HG03565 (cell line): ENCODE data around the gene RIMBP2.
"Not testable (repeated sequence)": the region's sequence is repeated elsewhere in the genome, so short reads cannot be mapped to it uniquely, and the experiment has no call there.

ENCODE experiments used
- ATAC-seq: cut with Tn5 transposase; IDR thresholded peaks from one replicate; pipeline ENCODE4 v1.9.1; 2021; ENCODE audit warnings: mild to moderate bottlenecking, moderate library complexity; ENCODE audit not compliant: unreplicated experiment

Gene RIMBP2

DNA sequence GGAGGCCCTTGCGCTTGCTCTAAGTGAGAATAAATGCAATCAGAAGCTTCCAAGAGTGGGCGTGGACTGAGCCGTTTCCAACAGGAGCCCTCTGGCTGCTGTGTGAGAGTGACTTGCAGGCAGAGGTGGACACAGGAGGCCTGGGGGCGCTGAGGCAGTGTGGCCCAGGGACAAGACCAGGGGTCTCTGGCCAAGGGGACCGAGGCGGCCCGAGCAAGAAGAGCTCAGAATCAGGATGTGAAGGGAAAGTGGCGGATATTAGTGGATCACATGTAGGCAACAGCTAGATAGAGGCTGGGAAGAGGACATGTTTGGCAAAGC, 8.6 kb downstream of the RIMBP2 start:
- no peak for ATAC-seq

DNA sequence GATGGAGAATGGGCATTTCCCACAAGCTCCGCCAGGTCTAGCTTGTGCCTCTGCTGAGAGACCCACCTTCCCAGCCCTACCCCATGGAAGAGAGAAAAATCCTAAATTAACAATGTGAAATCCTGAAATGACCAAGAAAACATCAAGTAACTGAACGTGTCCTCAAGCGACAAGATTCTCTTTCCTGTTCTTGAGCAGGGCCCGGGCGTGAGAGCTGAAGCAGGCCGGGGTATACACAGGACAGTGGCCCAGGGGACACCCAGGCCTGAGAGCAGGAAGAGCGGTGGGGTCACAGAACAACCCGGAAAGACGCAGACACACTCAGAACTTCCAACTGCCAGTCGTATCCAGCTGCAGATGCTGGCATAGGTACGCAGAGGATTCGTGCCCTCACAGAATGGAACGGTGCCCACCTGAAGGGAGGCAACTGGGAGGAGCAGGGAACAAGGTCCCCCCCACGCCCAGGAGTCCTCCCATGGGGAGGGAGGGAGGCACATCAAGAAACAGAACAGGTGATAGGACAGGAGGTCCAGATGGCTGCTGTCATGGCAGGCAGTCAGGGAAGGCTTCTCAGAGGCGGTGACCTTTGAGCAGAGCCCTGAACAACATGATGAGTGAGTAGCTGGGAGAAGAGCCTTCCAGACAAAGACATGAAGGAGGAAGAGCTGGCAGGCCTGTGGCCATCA, 9.1 kb downstream of the RIMBP2 start:
- ATAC-seq, result no peak

DNA sequence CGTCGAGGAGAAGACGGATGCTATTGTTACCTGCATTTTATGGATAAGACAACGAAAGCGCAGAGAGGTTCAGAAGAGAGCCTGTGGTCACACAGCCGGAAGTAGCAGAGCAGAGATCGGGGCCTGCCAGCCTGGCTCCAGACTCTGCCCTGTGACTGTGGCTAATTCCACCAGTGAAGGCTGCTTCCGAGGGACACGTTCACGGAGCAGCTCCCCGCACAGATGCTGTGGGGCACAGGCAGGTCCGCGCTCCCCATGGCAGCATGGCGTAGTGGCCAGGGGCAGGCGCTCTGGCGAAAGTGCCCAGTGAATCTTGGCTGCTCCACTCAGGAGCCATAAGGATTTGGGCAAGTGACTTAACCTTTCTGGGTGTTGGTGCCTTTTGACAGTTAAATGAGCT, 9.8 kb downstream of the RIMBP2 start:
- ATAC-seq, result no peak

DNA sequence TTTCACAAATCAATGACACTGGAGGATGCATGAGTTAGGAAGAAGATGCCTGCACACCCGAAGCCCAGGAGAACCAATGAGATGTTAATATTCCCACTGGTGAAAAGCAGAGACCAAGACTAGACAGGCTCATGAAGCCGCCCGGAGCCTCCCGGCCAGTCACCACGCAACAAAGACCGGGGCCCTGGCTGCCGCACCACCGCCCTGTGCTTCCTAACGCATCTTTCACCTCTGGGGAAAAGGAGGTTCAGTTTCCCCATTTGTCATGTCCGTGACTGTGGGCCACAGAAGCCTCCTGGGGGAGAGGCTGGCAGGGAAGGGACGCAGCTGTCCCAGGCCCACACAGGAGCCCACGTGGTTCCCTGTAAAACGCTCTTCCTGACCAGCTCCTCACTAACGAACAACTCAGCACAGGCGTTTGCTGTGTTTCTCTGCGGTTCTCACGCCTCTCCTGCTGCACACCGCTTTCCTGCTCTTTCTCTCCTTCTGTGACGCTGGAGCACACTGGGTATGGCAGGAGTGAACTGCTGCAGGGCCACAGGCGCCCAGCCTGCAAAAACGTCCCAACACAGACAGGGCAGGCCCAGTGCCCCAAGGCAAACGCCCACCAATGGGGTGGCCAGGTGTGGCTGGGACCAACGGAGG, 10.8 kb downstream of the RIMBP2 start:
- no peak for ATAC-seq

DNA sequence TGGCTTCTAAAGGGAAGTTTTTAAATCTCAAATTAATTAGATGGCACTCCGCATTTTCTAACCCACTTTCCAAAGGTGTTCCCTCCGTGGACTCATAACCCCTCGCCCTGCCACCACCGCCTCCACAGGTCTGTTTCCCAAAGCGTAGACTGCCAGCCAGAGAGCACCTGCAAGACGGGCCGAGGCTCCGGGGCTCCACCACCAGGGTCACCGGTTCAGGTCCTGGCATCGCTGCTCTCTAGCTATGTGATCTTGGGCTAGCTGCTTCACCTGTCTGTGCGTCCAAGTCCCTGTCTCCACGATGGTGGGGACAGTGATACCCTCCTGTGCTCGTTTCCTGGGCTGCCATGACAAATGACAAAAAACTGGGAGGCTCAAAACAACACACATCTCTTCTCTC, 11.5 kb downstream of the RIMBP2 start:
- ATAC-seq, result no peak

DNA sequence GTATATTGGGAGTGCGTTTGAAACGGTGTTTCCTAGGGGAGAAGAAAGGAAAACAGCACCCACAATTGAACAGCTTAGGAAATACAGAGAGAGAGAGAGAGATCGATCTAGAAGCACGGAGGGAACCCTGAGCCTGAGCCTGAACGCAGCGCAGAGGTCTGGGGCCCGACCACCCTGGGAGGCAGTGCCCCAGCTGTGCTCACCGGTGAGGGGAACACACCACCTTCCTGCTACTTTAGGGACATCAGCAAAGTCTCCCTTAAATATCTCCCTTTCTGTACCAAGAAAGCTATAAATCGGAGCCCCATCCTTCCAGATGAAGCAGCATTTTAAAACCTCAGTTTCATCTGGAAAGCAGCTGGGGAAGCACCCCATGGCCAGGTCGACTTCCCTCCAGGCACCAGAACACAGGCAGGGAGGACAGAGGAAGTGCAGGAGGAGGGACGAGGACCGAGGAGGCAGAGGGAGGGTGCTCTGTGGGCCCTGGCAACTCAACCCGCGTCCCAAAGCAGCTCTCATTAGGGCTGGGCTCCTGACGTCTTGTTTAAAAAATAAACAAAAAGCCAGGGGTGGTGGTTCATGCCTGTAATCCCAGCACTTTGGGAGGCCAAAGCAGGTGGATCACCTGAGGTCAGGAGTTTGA, 12.2 kb downstream of the RIMBP2 start:
- ATAC-seq, result no peak

DNA sequence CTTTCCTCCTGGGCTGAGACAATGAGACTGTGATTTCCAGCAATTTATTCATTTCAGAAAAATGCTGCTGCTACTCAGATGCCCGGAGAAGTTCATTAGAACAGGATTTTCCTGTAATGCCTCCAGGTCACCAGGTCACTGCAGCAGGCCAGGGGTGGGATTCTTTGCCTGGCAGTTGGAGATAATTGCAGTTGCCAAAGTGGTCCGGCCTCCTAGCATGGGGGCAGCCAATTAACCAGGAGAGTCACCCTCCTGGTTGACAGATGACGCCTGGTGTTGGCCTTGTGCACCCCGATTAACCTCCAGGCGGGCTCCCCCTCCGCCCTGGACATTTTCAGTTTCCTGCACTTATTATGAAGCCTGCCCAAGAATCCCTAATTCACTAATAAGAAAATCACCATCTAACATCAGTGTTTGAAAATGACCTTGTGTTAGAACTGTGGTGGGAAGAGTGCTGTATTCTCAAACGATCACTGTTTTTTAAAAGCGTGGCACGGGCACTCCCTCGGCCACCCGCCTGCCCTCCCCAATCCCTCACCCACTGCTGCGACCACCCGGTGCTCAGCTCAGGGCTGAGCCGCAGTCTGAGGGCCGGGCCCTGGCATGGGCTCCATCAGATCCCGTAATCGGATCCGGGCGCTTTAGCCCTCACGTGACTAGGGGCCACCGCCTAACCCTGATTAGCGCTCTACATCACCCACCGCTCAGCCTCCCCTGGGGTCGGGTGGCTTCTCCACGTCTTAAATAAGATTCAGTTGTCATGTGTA, 12.9 kb downstream of the RIMBP2 start:
- ATAC-seq, result no peak

DNA sequence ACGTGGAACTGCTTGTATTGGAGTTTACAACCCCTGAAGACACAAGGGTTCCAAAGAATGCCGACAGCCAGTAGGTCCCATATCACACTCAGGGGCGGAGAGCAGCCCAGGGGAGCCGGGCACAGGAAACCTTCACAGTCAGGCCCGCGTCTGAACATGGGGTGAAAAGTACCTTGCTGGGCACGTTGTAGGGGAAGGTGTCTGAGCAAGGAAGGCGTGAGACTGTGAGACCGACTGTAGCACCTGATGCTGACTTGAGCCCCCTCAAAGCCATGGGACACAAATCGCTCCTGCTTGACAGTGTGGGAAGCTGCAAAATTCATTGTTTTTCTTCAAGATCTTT, 14.7 kb downstream of the RIMBP2 start:
- no peak for ATAC-seq

DNA sequence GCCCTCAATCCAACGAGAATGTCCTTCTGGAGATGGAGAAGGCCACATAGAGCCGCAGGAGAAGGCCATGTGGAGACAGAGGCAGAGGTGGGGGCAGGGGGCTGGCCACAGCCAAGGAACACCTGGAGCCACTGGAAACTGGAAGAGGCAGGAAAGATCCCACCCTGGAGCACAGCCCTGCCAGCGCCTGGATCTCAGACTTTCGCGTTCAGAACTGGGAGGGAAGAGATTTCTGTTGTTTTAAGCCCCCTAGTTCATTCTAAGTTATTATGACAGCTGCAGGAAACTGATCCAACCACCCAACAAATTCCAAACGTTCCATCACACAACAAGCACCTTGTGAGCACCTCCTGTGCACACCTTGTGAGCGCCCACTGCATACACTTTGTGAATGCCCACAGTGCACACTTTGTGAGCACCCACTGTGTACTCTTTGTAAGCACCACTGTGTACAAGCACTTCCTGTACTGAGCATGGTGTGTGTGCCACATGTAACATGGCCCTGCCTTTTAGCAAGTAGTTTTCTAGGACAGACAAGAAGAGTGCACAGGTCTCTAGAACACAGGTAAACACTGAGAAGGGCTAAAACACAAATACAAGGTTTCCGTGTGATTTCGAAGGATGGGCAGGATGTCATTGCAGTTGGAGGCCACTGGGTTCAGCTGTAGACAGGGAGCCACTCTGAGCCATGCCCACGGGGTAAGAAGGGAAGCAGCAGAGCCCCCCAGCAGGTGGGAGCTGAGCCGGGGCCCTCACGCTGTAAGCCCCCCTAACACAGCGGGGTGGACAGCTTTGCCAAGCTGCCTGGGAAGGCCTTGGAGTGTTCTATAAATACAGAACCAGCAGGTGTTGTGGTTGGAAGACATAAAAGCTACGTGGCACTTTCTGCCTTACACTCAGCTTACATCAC, 15.4 kb downstream of the RIMBP2 start:
- no peak for ATAC-seq

DNA sequence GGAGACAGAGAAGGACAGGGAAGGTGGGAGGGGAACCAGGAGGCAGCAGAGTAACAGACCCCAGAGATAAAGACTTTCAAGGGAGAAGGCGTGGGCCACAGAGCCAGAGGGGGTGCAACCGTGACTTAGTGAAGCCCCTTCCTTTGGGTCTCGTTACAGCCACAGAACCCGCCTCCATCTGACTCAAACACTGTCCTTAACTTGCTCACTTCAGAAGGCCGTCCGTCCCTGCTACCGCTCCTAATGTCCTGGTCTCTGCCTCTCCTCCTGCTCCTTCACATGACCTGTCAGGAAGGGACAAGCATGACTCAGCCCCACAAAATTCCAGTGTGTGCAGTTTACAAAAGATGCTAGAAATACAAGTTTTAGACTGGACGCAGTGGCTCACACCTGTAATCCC, 18.0 kb downstream of the RIMBP2 start:
- ATAC-seq, result no peak

DNA sequence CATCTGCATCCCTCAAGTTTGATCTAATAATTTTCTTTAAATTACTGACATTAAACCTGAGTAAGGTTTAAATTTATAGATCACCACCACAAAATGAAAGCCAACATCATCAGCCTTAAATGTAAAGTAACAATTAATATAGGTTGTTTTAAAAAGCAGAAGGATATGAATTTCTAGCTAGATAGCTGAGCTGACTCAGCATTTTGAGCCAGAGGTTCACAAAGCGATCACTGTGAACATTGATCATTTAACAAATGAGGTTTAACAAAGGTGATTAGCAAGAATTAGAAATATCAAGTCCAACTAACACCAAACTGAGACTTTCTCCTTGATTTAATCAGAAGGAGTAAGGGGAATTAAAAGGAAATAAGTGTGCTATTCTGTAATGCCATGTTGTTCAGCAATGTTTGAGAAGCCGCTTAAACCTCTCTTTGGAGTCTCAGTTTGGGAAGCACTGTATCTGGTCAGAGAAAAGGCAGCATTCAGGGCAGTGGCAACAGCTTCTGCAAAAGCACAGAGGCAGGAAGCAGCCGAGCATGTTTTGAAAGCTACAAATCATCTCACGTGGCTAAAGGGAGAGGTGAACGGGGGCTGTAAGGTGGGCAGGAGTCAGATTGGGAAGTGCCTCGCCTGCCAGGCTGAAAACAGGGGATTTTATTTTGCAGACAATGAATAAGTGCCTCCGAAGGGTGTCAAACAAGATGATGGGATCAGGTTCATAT, 19.6 kb downstream of the RIMBP2 start:
- ATAC-seq, result no peak

DNA sequence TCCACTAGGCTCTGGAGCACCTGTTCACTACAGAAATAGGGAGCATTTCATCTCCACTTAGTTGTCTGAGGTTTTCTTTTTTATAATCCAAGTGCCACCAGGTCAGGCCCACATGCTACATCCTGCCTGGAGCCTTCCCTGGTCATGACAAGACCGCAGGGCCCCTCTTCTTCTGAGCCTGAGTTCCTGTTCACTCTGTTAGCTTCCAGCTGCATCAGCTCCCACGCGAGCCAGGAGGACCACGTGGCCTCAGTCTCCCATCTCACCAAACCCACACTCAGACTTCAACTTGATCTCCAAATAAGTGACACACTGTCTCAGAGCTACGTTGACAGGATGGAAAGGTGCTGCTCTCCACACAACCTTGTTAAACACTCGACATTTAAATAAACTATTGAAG, 21.0 kb downstream of the RIMBP2 start:
- no peak for ATAC-seq

DNA sequence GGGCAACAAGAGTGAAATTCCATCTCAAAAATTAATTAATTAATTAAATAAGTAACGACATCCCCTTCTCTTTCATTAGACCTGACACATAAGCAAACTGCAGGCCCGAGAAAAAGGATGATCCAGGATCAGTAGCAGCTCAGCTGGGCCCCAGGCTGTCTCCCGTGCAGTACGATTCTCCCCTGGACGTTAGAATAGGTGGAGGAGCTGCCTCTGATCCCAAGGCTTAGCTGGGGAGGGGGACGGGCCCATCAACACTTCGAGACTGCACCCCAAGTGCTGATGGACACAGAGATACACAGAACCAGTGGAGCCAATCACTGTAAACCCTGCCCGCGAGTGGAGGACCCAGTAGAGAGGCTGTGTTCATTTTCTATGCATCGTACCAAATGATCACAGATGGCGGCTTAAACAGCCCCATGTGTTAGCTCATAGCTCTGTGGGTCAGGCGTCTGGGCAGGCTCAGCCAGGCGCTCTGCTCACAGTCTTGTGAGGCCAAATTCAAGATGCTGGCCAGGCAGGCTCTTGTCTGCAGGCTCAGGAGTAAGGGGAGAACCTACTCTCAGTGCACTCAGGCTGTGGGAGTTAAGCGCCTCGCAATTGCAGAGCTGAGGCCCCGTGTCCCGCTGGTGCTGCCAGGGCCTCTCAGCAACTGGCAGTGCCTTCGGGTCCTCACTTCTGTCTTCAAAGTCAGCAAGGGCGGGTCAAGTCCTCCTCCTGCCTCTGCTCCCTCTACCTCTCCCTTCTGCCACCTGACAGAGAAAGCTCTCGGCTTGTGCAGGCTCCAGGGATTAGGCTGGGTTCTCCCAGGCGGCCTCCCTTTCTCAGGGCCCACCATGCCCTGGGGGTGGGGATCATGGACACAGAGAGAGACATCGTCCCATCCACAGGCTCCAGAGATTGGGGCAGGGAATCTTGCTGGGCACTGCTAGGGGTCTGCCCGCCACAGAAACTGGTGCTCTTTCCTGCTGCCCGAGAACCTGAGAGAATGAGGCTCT, 26.4 kb downstream of the RIMBP2 start:
- ATAC-seq, result no peak

DNA sequence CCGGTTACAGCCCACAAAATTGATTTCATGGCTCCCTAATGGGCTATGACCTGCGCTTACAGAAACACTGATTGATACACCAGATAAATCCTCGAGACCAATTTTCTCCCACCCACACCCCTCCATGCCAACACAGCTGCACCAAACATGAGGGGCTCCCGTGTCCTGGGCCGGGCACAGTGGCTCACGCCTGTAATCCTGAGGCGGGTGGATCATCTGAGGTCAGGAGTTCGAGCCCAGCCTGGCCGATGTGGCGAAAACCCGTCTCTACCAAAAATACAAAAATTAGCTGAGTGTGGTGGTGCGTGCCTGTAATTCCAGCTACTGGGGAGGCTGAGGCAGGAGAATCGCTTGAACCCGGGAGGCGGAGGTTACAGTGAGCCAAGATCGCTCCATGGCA, 27.1 kb downstream of the RIMBP2 start:
- ATAC-seq, result not testable (repeated sequence)

DNA sequence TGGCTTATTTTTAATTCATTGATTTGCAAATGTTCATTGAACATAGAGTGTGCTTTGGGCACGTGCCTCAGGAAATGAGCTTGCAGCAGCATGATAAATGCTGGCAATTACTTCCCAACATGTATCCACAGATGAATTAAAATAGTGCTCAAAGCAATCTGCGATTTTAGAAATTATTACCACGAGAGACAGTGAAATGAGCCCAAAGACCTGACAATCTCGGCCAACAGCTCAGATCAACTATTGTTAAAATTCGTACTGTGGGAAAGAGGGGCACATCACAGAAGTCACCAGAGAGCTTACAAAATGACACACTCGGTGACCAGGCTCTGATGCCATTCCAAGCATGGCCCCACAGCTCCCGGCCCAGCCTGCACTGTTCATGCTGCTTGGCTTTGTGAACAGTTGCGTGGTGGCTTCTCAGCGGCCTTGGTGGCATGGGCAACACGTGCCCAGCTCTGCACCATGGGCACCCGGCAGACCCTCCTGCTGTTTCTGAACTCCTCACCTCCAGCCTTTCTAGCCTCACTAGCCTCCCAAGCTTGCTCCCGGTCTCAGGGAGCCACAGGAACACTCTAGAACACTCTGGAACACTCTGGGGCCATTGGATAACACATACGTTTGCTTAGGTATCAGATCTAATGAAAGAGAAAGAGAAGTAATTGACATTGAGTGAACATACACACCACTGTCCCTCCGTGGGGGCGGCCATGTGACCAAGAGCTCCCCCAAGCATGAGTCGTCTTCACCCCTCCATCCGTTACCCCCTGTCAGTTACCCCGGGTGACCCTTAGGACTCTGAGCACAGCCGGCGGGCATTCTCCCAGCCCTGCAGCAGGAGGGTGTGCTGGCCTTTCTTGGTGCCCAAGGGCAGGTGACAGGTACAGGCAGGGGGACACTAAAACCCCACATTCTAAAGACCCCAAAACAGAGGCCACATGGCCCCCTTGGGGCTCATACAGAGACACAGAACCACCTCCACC, 28.0 kb downstream of the RIMBP2 start:
- no peak for ATAC-seq

DNA sequence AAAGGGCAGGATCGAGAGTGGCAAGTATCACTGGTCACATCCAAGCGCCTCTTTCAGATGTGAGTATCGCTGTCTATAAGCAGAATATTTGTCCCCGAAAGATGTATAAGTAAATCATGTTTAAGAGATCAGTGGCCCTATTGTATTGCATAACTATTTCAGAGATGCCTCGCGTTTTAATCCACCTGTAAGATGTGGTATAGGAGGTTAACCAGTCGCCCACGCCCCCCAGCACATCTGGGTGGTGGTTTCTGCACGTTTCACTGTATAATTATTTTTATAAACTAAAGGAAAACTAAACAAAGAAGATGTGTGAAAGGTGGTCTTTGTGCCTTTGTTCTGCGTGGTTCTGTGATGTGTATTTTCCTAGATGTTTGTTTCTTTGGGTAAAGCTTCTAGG, 28.9 kb downstream of the RIMBP2 start:
- ATAC-seq, result no peak

DNA sequence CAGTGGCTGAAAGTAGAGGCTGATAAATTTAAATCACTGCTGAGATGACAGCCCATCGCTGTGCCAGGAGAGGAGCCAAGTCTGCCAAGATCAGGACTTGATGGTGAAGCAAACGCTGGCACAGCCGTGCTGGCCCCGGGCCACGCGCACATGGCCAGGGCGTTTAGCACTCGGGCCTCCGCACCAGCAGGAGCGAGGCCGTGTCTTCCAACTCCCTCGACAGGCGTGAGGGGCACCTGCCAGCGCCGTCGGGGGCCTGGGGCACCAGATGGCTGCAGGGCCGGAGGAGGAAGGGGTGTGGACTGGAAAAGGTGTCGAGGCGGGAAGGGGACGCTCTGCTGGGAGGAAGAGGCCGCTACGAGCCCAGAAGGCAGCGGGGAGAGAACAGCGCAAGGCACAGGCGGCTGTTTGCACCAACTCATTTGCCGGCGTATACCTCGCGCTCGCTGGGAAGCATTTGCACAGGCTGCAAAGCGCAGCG, 29.5 kb downstream of the RIMBP2 start:
- ATAC-seq, result no peak

DNA sequence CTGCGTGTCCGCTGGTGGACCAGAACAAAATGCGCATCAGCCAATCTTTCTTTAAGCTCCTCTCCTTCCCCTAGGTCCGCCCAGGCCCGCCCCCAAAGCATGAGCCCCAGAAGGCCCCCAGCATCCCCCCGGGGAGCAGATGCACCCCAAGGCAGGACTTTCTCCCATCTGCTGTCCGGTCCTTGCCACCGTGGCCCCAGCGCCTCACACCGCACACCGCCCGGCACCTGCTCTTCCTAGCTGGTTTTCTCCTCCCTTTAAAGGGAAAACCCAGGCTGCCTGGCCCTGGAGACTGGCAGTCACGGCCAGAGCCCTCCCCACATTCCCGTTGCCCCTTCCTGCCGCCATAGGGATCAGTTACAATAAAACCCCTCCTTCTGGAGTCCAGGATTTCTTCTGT, 30.2 kb downstream of the RIMBP2 start:
- no peak for ATAC-seq
